Measurements from ENCODE around the gene KIAA1671.

Gene KIAA1671

GRCh38 chr22:25146307-25146706, 193.8 kb downstream of the KIAA1671 start:
- Histone ChIP-seq H4K20me1 (ENCODE audit: insufficient read depth, low read length, poor library complexity, severe bottlenecking) (no peaks in the 10 kb centered on the region), H2AFZ (ENCODE audit: low read length) (no peak overlapping the region), H3K9ac (ENCODE audit: low read depth, low read length, poor library complexity, severe bottlenecking) (no peak overlapping the region), H3K4me3 (ENCODE audit: low read length, poor library complexity, severe bottlenecking) (no peak overlapping the region), H3K9me3 (ENCODE audit: insufficient read depth, low read depth, low read length) (no peaks in the 10 kb centered on the region), H3K36me3 (ENCODE audit: insufficient read depth, low read length) (no peaks in the 10 kb centered on the region), H3K27me3 (ENCODE audit: insufficient read depth, low read length, poor library complexity, severe bottlenecking) (no peaks in the 10 kb centered on the region), H3K4me2 (ENCODE audit: low read depth, low read length, poor library complexity, severe bottlenecking) (no peak overlapping the region), H3K9me2 (replicated peaks; ENCODE audit: low read depth, low read length) (no peaks in the 10 kb centered on the region), H3F3A (ENCODE audit: low read depth) (no peaks in the 10 kb centered on the region), H3K4me1 (ENCODE audit: insufficient read depth, low read length, poor library complexity, severe bottlenecking) (no peaks in the 10 kb centered on the region), H3K79me2 (ENCODE audit: insufficient read depth, low read length) (no peaks in the 10 kb centered on the region)
- no peak for TF ChIP-seq EZH2phosphoT487 (IDR thresholded peaks at IDR 0.05; ENCODE audit: borderline replicate concordance)

GRCh38 chr22:25146906-25147641, 194.6 kb downstream of the KIAA1671 start:
- no peaks in the 10 kb centered on the region for H3K4me1 ChIP-seq (ENCODE audit: insufficient read depth, low read length, poor library complexity, severe bottlenecking)
- no peak overlapping the region for H3K4me3 ChIP-seq (ENCODE audit: low read length, poor library complexity, severe bottlenecking)
- H4K20me1 ChIP-seq (ENCODE audit: insufficient read depth, low read length, poor library complexity, severe bottlenecking) = no peaks in the 10 kb centered on the region
- no peaks in the 10 kb centered on the region for H3K9me3 ChIP-seq (ENCODE audit: insufficient read depth, low read depth, low read length)
- H3K36me3 ChIP-seq (ENCODE audit: insufficient read depth, low read length) = no peaks in the 10 kb centered on the region
- no peak overlapping the region for H3K4me2 ChIP-seq (ENCODE audit: low read depth, low read length, poor library complexity, severe bottlenecking)
- H3K9me2 ChIP-seq (replicated peaks; ENCODE audit: low read depth, low read length) = no peaks in the 10 kb centered on the region
- H2AFZ ChIP-seq (ENCODE audit: low read length) = no peak overlapping the region
- no peaks in the 10 kb centered on the region for H3K27me3 ChIP-seq (ENCODE audit: insufficient read depth, low read length, poor library complexity, severe bottlenecking)
- no peak overlapping the region for H3K9ac ChIP-seq (ENCODE audit: low read depth, low read length, poor library complexity, severe bottlenecking)
- no peak for TF ChIP-seq EZH2phosphoT487 (IDR thresholded peaks at IDR 0.05; ENCODE audit: borderline replicate concordance)
- TF ChIP-seq CTCF (conservative IDR thresholded peaks at IDR 0.05; ENCODE audit: low read length) = no peak
- no peaks in the 10 kb centered on the region for H3K79me2 ChIP-seq (ENCODE audit: insufficient read depth, low read length)
- no peaks in the 10 kb centered on the region for H3F3A ChIP-seq (ENCODE audit: low read depth)

GRCh38 chr22:25147642-25147928, 195.1 kb downstream of the KIAA1671 start:
- Histone ChIP-seq H3K4me1 (ENCODE audit: insufficient read depth, low read length, poor library complexity, severe bottlenecking) (no peaks in the 10 kb centered on the region), H3K27me3 (ENCODE audit: insufficient read depth, low read length, poor library complexity, severe bottlenecking) (no peaks in the 10 kb centered on the region), H4K20me1 (ENCODE audit: insufficient read depth, low read length, poor library complexity, severe bottlenecking) (no peaks in the 10 kb centered on the region), H3K36me3 (ENCODE audit: insufficient read depth, low read length) (no peaks in the 10 kb centered on the region), H3K9ac (ENCODE audit: low read depth, low read length, poor library complexity, severe bottlenecking) (no peak overlapping the region), H3K4me3 (ENCODE audit: low read length, poor library complexity, severe bottlenecking) (no peak overlapping the region), H3K9me2 (replicated peaks; ENCODE audit: low read depth, low read length) (no peaks in the 10 kb centered on the region), H3K9me3 (ENCODE audit: insufficient read depth, low read depth, low read length) (no peaks in the 10 kb centered on the region), H3K79me2 (ENCODE audit: insufficient read depth, low read length) (no peaks in the 10 kb centered on the region), H3F3A (ENCODE audit: low read depth) (no peaks in the 10 kb centered on the region), H2AFZ (ENCODE audit: low read length) (no peak overlapping the region), H3K4me2 (ENCODE audit: low read depth, low read length, poor library complexity, severe bottlenecking) (no peak overlapping the region)
- TF ChIP-seq CTCF (conservative IDR thresholded peaks at IDR 0.05; ENCODE audit: low read length) = no peak
- TF ChIP-seq EZH2phosphoT487 (IDR thresholded peaks at IDR 0.05; ENCODE audit: borderline replicate concordance) = no peak

GRCh38 chr22:25148149-25148691, 195.7 kb downstream of the KIAA1671 start:
- TF ChIP-seq CTCF (conservative IDR thresholded peaks at IDR 0.05; ENCODE audit: low read length) (no peak), EZH2phosphoT487 (IDR thresholded peaks at IDR 0.05; ENCODE audit: borderline replicate concordance) (no peak)
- Histone ChIP-seq H4K20me1 (ENCODE audit: insufficient read depth, low read length, poor library complexity, severe bottlenecking) (no peaks in the 10 kb centered on the region), H3K9me2 (replicated peaks; ENCODE audit: low read depth, low read length) (no peaks in the 10 kb centered on the region), H3K4me2 (ENCODE audit: low read depth, low read length, poor library complexity, severe bottlenecking) (no peak overlapping the region), H3K4me3 (ENCODE audit: low read length, poor library complexity, severe bottlenecking) (no peak overlapping the region), H3K79me2 (ENCODE audit: insufficient read depth, low read length) (no peaks in the 10 kb centered on the region), H3K27me3 (ENCODE audit: insufficient read depth, low read length, poor library complexity, severe bottlenecking) (no peaks in the 10 kb centered on the region), H3K9ac (ENCODE audit: low read depth, low read length, poor library complexity, severe bottlenecking) (no peak overlapping the region), H3K9me3 (ENCODE audit: insufficient read depth, low read depth, low read length) (no peaks in the 10 kb centered on the region), H3K36me3 (ENCODE audit: insufficient read depth, low read length) (no peaks in the 10 kb centered on the region), H3F3A (ENCODE audit: low read depth) (no peaks in the 10 kb centered on the region), H3K4me1 (ENCODE audit: insufficient read depth, low read length, poor library complexity, severe bottlenecking) (no peaks in the 10 kb centered on the region), H2AFZ (ENCODE audit: low read length) (no peak overlapping the region)

Measured in Loucy (cell line).